Measurements from ENCODE around the gene CDKAL1.

- no peak for TF ChIP-seq CTCF (IDR thresholded peaks at IDR 0.05 in 8 of 11, conservative IDR thresholded peaks at IDR 0.05 in 3 of 11)
- no peak for TF ChIP-seq POLR2AphosphoS5 (IDR thresholded peaks at IDR 0.05)
- TF ChIP-seq POLR2A (IDR thresholded peaks at IDR 0.05), result no peak
Measured at GRCh38 chr6:20791074-20791473, 256.8 kb downstream of the CDKAL1 start.

Data from spleen (tissue), 7 donors.